ENCODE measurements around the gene ASB5. TPM values are rescaled to one million over a fixed set of nuclear protein-coding genes. Genes with fewer than 3 reads are reported as not detected.

Gene ASB5
- total RNA-seq (not detected in 2 replicates), polyA plus RNA-seq (not detected in 2 replicates), polyA minus RNA-seq (not detected in 2 replicates)
- total RNA-seq (2013), result 2.3 TPM

- Histone ChIP-seq H4K20me1 (ENCODE audit: control insufficient read depth, insufficient read depth, low read length, poor library complexity, severe bottlenecking) (no peaks in the 10 kb centered on the region), H3K4me3 (ENCODE audit: control extremely low read depth in 1 of 5, extremely low read depth in 1 of 5, insufficient read depth in 1 of 5, low read depth in 2 of 5, low read length in 4 of 5) (no peak within 1 kb of the TSS), H3K4me1 (ENCODE audit: control insufficient read depth in 2 of 2, insufficient read depth in 2 of 2, low read length in 2 of 2) (no peaks in the 10 kb centered on the region), H3K36me3 (replicated peaks in 1 of 2; ENCODE audit: control extremely low read depth in 1 of 2, control insufficient read depth in 1 of 2, extremely low read depth in 1 of 2, insufficient read depth in 2 of 2, low read length in 1 of 2) (no peaks in the 10 kb centered on the region), H3K9me3 (ENCODE audit: control extremely low read depth in 1 of 3, control insufficient read depth in 2 of 3, insufficient read depth in 1 of 3, low read length in 2 of 3) (no peaks in the 10 kb centered on the region), H3K9ac (ENCODE audit: low read length) (no peak within 1 kb of the TSS), H3K79me2 (ENCODE audit: control insufficient read depth, insufficient read depth, low read length) (no peaks in the 10 kb centered on the region), H3K27me3 (replicated peaks in 1 of 4; ENCODE audit: control extremely low read depth in 1 of 4, control insufficient read depth in 3 of 4, insufficient read depth in 4 of 4, low read length in 3 of 4) (peaks cover 0 to 4% (median 0%) of the 10 kb centered on the region in 4 experiments), H2AFZ (ENCODE audit: insufficient read depth, low read depth, low read length, poor library complexity, severe bottlenecking) (no peak within 1 kb of the TSS), H3K4me2 (replicated peaks; ENCODE audit: low read depth, low read length, poor library complexity, severe bottlenecking) (no peak within 1 kb of the TSS), H3K27ac (ENCODE audit: low read length in 2 of 2) (no peak within 1 kb of the TSS)
- WGBS (ENCODE audit: insufficient coverage), result 92% methylated on average over 8 of the region's 11 CpGs
- no peak for TF ChIP-seq CTCF (IDR thresholded peaks at IDR 0.05)
- no peak for TF ChIP-seq EZH2 (IDR thresholded peaks at IDR 0.05; ENCODE audit: borderline replicate concordance, insufficient read depth, low read depth, low read length, poor library complexity, severe bottlenecking)
- ChIA-PET CTCF (no interaction called here), POLR2A (no interaction called here)
- ATAC-seq (ENCODE audit: low read depth) (no peak), DNase-seq (no peak)
- H3K4me3 Mint-ChIP-seq, result no peak within 1 kb of the TSS
- no peak within 1 kb of the TSS for H3K27ac Mint-ChIP-seq
- H3K4me1 Mint-ChIP-seq, result no peaks in the 10 kb centered on the region
- H3K9me3 Mint-ChIP-seq (ENCODE audit: insufficient read depth), result no peaks in the 10 kb centered on the region
- peaks cover 9% of the 10 kb centered on the region for H3K27me3 Mint-ChIP-seq
- intact Hi-C loops (cut with micrococcal nuclease), result no loop called here
Measured at GRCh38 chr4:176268963-176269362, at the start of gene ASB5. ASB5 (minus strand) TSS chr4:176269222; CDS start chr4:176269108, 114 bp downstream.

GRCh38 chr4:176313596-176314336 lies 44.7 kb upstream of the ASB5 start:
- Histone ChIP-seq H2AFZ (ENCODE audit: insufficient read depth, low read depth, low read length, poor library complexity, severe bottlenecking) (no peak overlapping the region), H3K9ac (ENCODE audit: low read length) (no peak overlapping the region), H3K27me3 (replicated peaks in 1 of 4; ENCODE audit: control extremely low read depth in 1 of 4, control insufficient read depth in 3 of 4, insufficient read depth in 4 of 4, low read length in 3 of 4) (no peaks in the 10 kb centered on the region), H4K20me1 (ENCODE audit: control insufficient read depth, insufficient read depth, low read length, poor library complexity, severe bottlenecking) (no peaks in the 10 kb centered on the region), H3K36me3 (replicated peaks in 1 of 2; ENCODE audit: control extremely low read depth in 1 of 2, control insufficient read depth in 1 of 2, extremely low read depth in 1 of 2, insufficient read depth in 2 of 2, low read length in 1 of 2) (no peaks in the 10 kb centered on the region), H3K4me2 (replicated peaks; ENCODE audit: low read depth, low read length, poor library complexity, severe bottlenecking) (no peak overlapping the region), H3K27ac (ENCODE audit: low read length in 2 of 2) (no peak overlapping the region), H3K4me1 (ENCODE audit: control insufficient read depth in 2 of 2, insufficient read depth in 2 of 2, low read length in 2 of 2) (peaks cover 0 to 2% of the 10 kb centered on the region in 2 donors), H3K79me2 (ENCODE audit: control insufficient read depth, insufficient read depth, low read length) (peaks cover 3% of the 10 kb centered on the region), H3K4me3 (ENCODE audit: control extremely low read depth in 1 of 5, extremely low read depth in 1 of 5, insufficient read depth in 1 of 5, low read depth in 2 of 5, low read length in 4 of 5) (no peak overlapping the region), H3K9me3 (ENCODE audit: control extremely low read depth in 1 of 3, control insufficient read depth in 2 of 3, insufficient read depth in 1 of 3, low read length in 2 of 3) (no peaks in the 10 kb centered on the region)
- no peak overlapping the region for H3K27ac Mint-ChIP-seq
- ChIA-PET CTCF (interaction anchor here (1.2 kb wide), 1 partner anchor 279 kb away, joined by 3 read pairs; no protein-coding TSS in a partner anchor), POLR2A (no interaction called here)
- H3K27me3 Mint-ChIP-seq, result peaks cover 6% of the 10 kb centered on the region
- no peak for DNase-seq
- WGBS (ENCODE audit: insufficient coverage), result 97% methylated on average over 4 of the region's 7 CpGs
- intact Hi-C loops (cut with micrococcal nuclease), result no loop called here
- H3K4me1 Mint-ChIP-seq, result peaks cover 10% of the 10 kb centered on the region
- TF ChIP-seq CTCF (IDR thresholded peaks at IDR 0.05) (no peak), EZH2 (IDR thresholded peaks at IDR 0.05; ENCODE audit: borderline replicate concordance, insufficient read depth, low read depth, low read length, poor library complexity, severe bottlenecking) (no peak)
- no peak overlapping the region for H3K4me3 Mint-ChIP-seq
- H3K9me3 Mint-ChIP-seq (ENCODE audit: insufficient read depth), result no peaks in the 10 kb centered on the region
- no peak for ATAC-seq (ENCODE audit: low read depth)
